Measurements from ENCODE around the gene IFI44.

Gene IFI44

GRCh38 chr1:78649628-78650027, at the start of gene IFI44:
Gene IFI44 (plus strand): TSS chr1:78649831. CDS start chr1:78650196, 365 bp downstream.
- DNase-seq, result peak; percentile 38 to 61
- Mint-ChIP-seq H3K4me3 (peak within 1 kb of the TSS; percentile 83 to 96), H3K27me3 (no peaks in the 10 kb centered on the region), H3K4me1 (peaks cover 54% of the 10 kb centered on the region), H3K27ac (peak within 1 kb of the TSS in 1 of 2 donors; percentile 90), H3K9me3 (peaks cover 15 to 25% of the 10 kb centered on the region in 2 donors)
- ATAC-seq, result peak; percentile 89

- ATAC-seq (no peak), DNase-seq (no peak)
- no peak overlapping the region for H3K4me3 Mint-ChIP-seq
- H3K4me1 Mint-ChIP-seq, result no peaks in the 10 kb centered on the region
- H3K27me3 Mint-ChIP-seq, result no peaks in the 10 kb centered on the region
- H3K9me3 Mint-ChIP-seq, result no peaks in the 10 kb centered on the region
- H3K27ac Mint-ChIP-seq, result no peak overlapping the region
Observed at GRCh38 chr1:78601068-78601467, 48.6 kb upstream of the IFI44 start.

- H3K27ac Mint-ChIP-seq, result no peak overlapping the region
- H3K4me3 Mint-ChIP-seq, result no peak overlapping the region
- H3K9me3 Mint-ChIP-seq, result no peaks in the 10 kb centered on the region
- H3K4me1 Mint-ChIP-seq, result no peaks in the 10 kb centered on the region
- no peak for DNase-seq
- ATAC-seq, result no peak
- H3K27me3 Mint-ChIP-seq, result no peaks in the 10 kb centered on the region
Observed at GRCh38 chr1:78603206-78603605, 46.4 kb upstream of the IFI44 start.

GRCh38 chr1:78604643-78605042, 45.0 kb upstream of the IFI44 start:
- DNase-seq, result no peak
- ATAC-seq, result no peak
- H3K9me3 Mint-ChIP-seq, result no peaks in the 10 kb centered on the region
- no peak overlapping the region for H3K4me3 Mint-ChIP-seq
- H3K27me3 Mint-ChIP-seq, result no peaks in the 10 kb centered on the region
- H3K4me1 Mint-ChIP-seq, result no peaks in the 10 kb centered on the region
- no peak overlapping the region for H3K27ac Mint-ChIP-seq

- no peaks in the 10 kb centered on the region for H3K27me3 Mint-ChIP-seq
- no peaks in the 10 kb centered on the region for H3K9me3 Mint-ChIP-seq
- no peak overlapping the region for H3K27ac Mint-ChIP-seq
- H3K4me1 Mint-ChIP-seq, result no peaks in the 10 kb centered on the region
- DNase-seq (no peak), ATAC-seq (no peak)
- H3K4me3 Mint-ChIP-seq, result no peak overlapping the region
Observed at GRCh38 chr1:78606274-78606673, 43.4 kb upstream of the IFI44 start.

- DNase-seq (no peak), ATAC-seq (no peak)
- no peak overlapping the region for H3K4me3 Mint-ChIP-seq
- H3K4me1 Mint-ChIP-seq, result no peaks in the 10 kb centered on the region
- no peaks in the 10 kb centered on the region for H3K27me3 Mint-ChIP-seq
- no peaks in the 10 kb centered on the region for H3K9me3 Mint-ChIP-seq
- no peak overlapping the region for H3K27ac Mint-ChIP-seq
Observed at GRCh38 chr1:78607334-78607927, 42.2 kb upstream of the IFI44 start.

- DNase-seq (no peak), ATAC-seq (no peak)
- no peaks in the 10 kb centered on the region for H3K4me1 Mint-ChIP-seq
- no peak overlapping the region for H3K27ac Mint-ChIP-seq
- no peaks in the 10 kb centered on the region for H3K27me3 Mint-ChIP-seq
- H3K4me3 Mint-ChIP-seq, result no peak overlapping the region
- no peaks in the 10 kb centered on the region for H3K9me3 Mint-ChIP-seq
Observed at GRCh38 chr1:78607944-78608343, 41.7 kb upstream of the IFI44 start.

- DNase-seq, result peak; percentile 52 to 53
Observed at GRCh38 chr1:78617615-78618026, 32.0 kb upstream of the IFI44 start.

GRCh38 chr1:78619032-78619431, 30.6 kb upstream of the IFI44 start:
- Mint-ChIP-seq H3K4me3 (no peak overlapping the region), H3K27ac (no peak overlapping the region), H3K4me1 (peaks cover 57% of the 10 kb centered on the region), H3K27me3 (no peaks in the 10 kb centered on the region), H3K9me3 (no peaks in the 10 kb centered on the region)
- ATAC-seq, result no peak
- DNase-seq, result no peak

More at GRCh38 chr1:78617615-78618026, 32.0 kb upstream of the IFI44 start:
- Mint-ChIP-seq H3K9me3 (no peaks in the 10 kb centered on the region), H3K27ac (no peak overlapping the region), H3K4me3 (peak overlapping the region; percentile 39 to 47), H3K27me3 (no peaks in the 10 kb centered on the region), H3K4me1 (peaks cover 43% of the 10 kb centered on the region)
- peak; percentile 61 for ATAC-seq

- H3K9me3 Mint-ChIP-seq, result no peaks in the 10 kb centered on the region
- no peaks in the 10 kb centered on the region for H3K27me3 Mint-ChIP-seq
- peaks cover 61% of the 10 kb centered on the region for H3K4me1 Mint-ChIP-seq
- H3K4me3 Mint-ChIP-seq, result peak overlapping the region in 1 of 2 donors; percentile 87
- ATAC-seq (peak; percentile 53), DNase-seq (no peak)
- H3K27ac Mint-ChIP-seq, result peak overlapping the region; percentile 66 to 72
Observed at GRCh38 chr1:78619446-78619802, 30.2 kb upstream of the IFI44 start.

GRCh38 chr1:78619803-78620579, 29.6 kb upstream of the IFI44 start, which contains the start of gene IFI44L:
Gene IFI44L (plus strand): TSS chr1:78620448. CDS start chr1:78627916, 7,468 bp downstream.
- peak; percentile 56 for ATAC-seq
- Mint-ChIP-seq H3K4me1 (peaks cover 67% of the 10 kb centered on the region), H3K9me3 (no peaks in the 10 kb centered on the region), H3K27me3 (no peaks in the 10 kb centered on the region), H3K27ac (peak within 1 kb of the TSS; percentile 66 to 72), H3K4me3 (peak within 1 kb of the TSS; percentile 49 to 87)
- DNase-seq, result peak; percentile 45 to 69

- ATAC-seq (no peak), DNase-seq (no peak)
- Mint-ChIP-seq H3K9me3 (no peaks in the 10 kb centered on the region), H3K27me3 (no peaks in the 10 kb centered on the region), H3K27ac (peak overlapping the region in 1 of 2 donors; percentile 66), H3K4me1 (peaks cover 69% of the 10 kb centered on the region), H3K4me3 (peak overlapping the region; percentile 45 to 87)
Observed at GRCh38 chr1:78620666-78621065, 29.0 kb upstream of the IFI44 start.

GRCh38 chr1:78622548-78622947, 27.1 kb upstream of the IFI44 start:
- no peaks in the 10 kb centered on the region for H3K9me3 Mint-ChIP-seq
- H3K27ac Mint-ChIP-seq, result peak overlapping the region in 1 of 2 donors; percentile 72
- peak overlapping the region; percentile 45 to 91 for H3K4me3 Mint-ChIP-seq
- H3K4me1 Mint-ChIP-seq, result peaks cover 73% of the 10 kb centered on the region
- ATAC-seq (peak; percentile 50), DNase-seq (no peak)
- no peaks in the 10 kb centered on the region for H3K27me3 Mint-ChIP-seq

- H3K27ac Mint-ChIP-seq, result peak overlapping the region in 1 of 2 donors; percentile 81
- peaks cover 59% of the 10 kb centered on the region for H3K4me1 Mint-ChIP-seq
- DNase-seq (no peak), ATAC-seq (no peak)
- H3K9me3 Mint-ChIP-seq, result no peaks in the 10 kb centered on the region
- H3K27me3 Mint-ChIP-seq, result no peaks in the 10 kb centered on the region
- peak overlapping the region in 1 of 2 donors; percentile 91 for H3K4me3 Mint-ChIP-seq
Observed at GRCh38 chr1:78624035-78624434, 25.6 kb upstream of the IFI44 start.

GRCh38 chr1:78627321-78627720, 22.3 kb upstream of the IFI44 start:
- no peak overlapping the region for H3K27ac Mint-ChIP-seq
- ATAC-seq (no peak), DNase-seq (no peak)
- H3K4me1 Mint-ChIP-seq, result peaks cover 35% of the 10 kb centered on the region
- H3K9me3 Mint-ChIP-seq, result no peaks in the 10 kb centered on the region
- peak overlapping the region in 1 of 2 donors; percentile 45 for H3K4me3 Mint-ChIP-seq
- H3K27me3 Mint-ChIP-seq, result no peaks in the 10 kb centered on the region

GRCh38 chr1:78630600-78630999, 19.0 kb upstream of the IFI44 start:
- H3K4me1 Mint-ChIP-seq, result peaks cover 6% of the 10 kb centered on the region
- H3K27me3 Mint-ChIP-seq, result no peaks in the 10 kb centered on the region
- DNase-seq, result no peak
- peaks cover 0 to 8% of the 10 kb centered on the region in 2 donors for H3K9me3 Mint-ChIP-seq
- H3K4me3 Mint-ChIP-seq, result no peak overlapping the region
- H3K27ac Mint-ChIP-seq, result no peak overlapping the region
- no peak for ATAC-seq

Data from stimulated activated naive CD8-positive, alpha-beta T cell treated with anti-CD3 and anti-CD28 coated beads, Interleukin-15, amount 100 ng/mL, for 72 hours (primary cell).